ENCODE measurements around the gene SARDH.

The SARDH gene

GRCh38 chr9:133699546-133699945 lies 38.6 kb downstream of the SARDH start:
- no peak for DNase-seq
- in situ Hi-C loops (cut with HindIII; ENCODE audit: low pct_ligation_motif_present, low pct_unique_long_range_greater_than_20kb, low sequenced_read_pairs): no loop called here

GRCh38 chr9:133696071-133696472 lies 42.1 kb downstream of the SARDH start:
- in situ Hi-C loops (cut with HindIII; ENCODE audit: low pct_ligation_motif_present, low pct_unique_long_range_greater_than_20kb, low sequenced_read_pairs): no loop called here
- no peak for DNase-seq

- no peak for DNase-seq
- in situ Hi-C loops (cut with HindIII; ENCODE audit: low pct_ligation_motif_present, low pct_unique_long_range_greater_than_20kb, low sequenced_read_pairs): no loop called here
Observed at GRCh38 chr9:133694686-133695085, 43.5 kb downstream of the SARDH start.

DNA sequence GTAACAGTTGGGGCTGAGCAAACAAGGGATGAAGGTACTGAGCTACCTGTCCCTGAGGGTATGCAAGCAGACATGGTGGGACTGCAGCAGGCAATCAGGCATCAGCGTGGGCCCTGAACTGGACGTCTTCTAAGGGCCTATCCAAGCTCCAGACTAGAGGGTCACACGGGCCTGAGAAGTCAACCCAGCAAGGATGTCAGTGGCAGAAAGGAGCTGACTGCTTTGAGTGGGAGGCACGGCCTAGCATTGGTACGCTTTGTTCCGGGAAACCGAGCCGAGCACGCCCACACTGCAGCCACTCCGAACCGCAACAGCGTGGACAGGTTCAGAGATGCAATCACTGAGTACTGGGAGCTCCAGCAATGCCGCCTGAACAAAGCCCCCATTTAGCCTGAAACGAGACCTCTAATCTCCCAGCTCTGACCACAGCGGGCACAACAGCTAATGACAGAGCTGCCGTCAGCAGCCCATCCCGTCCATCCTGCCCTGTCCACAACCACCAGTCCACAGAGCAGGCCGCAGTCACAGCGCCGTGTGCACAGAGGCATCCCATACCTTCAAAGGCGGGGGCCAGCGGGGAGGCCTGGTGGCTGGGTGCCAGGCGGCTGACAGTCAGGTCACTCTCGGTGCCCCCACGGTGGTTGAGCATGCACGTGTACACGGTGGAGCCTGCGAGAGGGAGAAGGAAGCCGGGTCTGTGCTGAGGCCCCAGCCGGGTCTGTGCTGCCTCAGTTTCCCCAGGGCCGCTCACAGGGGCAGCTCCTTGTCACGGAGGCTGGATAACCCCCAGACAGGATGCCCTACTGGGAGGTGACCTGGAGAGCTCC lies 44.2 kb downstream of the SARDH start:
- in situ Hi-C loops (cut with HindIII; ENCODE audit: low pct_ligation_motif_present, low pct_unique_long_range_greater_than_20kb, low sequenced_read_pairs): no loop called here
- DNase-seq: no peak

DNA sequence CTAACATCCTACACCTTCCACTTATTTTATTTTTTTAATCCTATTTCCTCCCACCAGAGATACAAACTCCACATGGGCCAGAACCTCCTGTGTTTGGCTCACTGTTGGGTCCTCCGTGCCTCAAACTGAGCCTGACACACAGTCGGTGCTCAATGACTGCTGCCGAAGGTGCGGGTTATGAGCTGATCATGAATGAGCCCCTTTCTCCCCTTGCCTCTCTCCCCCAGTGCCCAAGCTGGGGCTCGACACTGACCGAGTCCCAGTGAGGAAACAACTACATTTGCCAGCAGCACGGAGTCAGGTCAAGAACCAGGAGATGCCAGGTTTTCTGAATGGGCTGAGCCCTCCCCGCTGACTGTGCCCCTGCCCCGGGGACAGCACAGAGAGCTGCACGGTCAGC lies 45.0 kb downstream of the SARDH start:
- DNase-seq: no peak
- in situ Hi-C loops (cut with HindIII; ENCODE audit: low pct_ligation_motif_present, low pct_unique_long_range_greater_than_20kb, low sequenced_read_pairs): no loop called here

- no peak for DNase-seq
- in situ Hi-C loops (cut with HindIII; ENCODE audit: low pct_ligation_motif_present, low pct_unique_long_range_greater_than_20kb, low sequenced_read_pairs): no loop called here
Observed at GRCh38 chr9:133692364-133692985, 45.7 kb downstream of the SARDH start.

- no peak for DNase-seq
- in situ Hi-C loops (cut with HindIII; ENCODE audit: low pct_ligation_motif_present, low pct_unique_long_range_greater_than_20kb, low sequenced_read_pairs): no loop called here
Observed at GRCh38 chr9:133691626-133692363, 46.4 kb downstream of the SARDH start.

DNA sequence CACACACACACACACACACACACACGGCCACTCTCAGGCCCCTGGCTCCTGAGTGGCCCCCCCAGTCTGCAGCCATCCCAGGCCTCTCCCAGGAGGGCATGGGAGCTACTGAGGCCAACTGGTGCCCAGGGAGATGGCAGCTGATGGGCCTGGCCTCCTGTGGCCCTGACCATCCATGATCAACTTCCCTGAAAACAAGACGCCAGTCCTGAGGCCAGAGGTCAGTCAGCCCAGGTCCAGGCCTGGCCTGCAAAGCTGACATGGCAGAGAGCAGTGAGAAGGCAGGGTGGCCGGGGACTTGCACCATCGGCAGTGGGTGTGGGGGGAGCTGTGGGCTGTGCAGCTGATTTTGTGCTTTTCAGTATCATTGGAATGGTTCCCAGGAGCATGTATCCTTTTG lies 47.0 kb downstream of the SARDH start:
- in situ Hi-C loops (cut with HindIII; ENCODE audit: low pct_ligation_motif_present, low pct_unique_long_range_greater_than_20kb, low sequenced_read_pairs): no loop called here

GRCh38 chr9:133690081-133690561 lies 48.0 kb downstream of the SARDH start:
- no peak for DNase-seq
- in situ Hi-C loops (cut with HindIII; ENCODE audit: low pct_ligation_motif_present, low pct_unique_long_range_greater_than_20kb, low sequenced_read_pairs): no loop called here

More for the DNA sequence above, 47.0 kb downstream of the SARDH start:
- no peak for DNase-seq

DNA sequence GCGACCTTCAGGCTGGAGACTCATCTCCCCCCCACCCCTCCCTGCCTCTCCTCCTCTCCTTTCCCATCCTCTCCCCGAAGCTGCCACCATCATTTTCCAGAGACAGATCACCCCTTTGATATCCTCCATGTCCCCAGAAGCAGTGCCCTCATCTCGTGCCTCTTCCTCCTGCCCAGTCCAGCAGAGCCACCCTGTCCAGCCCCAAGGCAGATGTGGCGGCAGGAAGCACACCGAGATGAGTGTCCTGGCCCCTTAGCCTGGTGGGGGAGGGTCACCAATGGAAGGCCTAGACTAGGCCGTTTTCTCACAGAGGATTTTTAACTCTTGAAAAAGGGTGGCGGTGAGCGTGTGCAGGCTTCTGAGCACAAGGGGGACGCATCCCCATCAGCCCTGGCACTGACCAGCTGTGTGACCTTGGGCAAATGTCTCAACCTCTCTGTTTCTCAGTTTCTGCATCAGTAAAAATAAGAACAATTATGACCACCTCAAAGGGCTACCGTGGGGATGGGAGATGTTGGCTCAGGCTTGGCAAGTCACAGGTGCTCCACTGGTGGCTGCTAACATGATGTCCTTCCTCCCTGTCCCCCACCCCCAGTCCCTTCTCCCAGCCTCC lies 48.9 kb downstream of the SARDH start:
- in situ Hi-C loops (cut with HindIII; ENCODE audit: low pct_ligation_motif_present, low pct_unique_long_range_greater_than_20kb, low sequenced_read_pairs): no loop called here
- DNase-seq: no peak

GRCh38 chr9:133687856-133688761 lies 50.0 kb downstream of the SARDH start:
- no peak for DNase-seq
- in situ Hi-C loops (cut with HindIII; ENCODE audit: low pct_ligation_motif_present, low pct_unique_long_range_greater_than_20kb, low sequenced_read_pairs): no loop called here

DNA sequence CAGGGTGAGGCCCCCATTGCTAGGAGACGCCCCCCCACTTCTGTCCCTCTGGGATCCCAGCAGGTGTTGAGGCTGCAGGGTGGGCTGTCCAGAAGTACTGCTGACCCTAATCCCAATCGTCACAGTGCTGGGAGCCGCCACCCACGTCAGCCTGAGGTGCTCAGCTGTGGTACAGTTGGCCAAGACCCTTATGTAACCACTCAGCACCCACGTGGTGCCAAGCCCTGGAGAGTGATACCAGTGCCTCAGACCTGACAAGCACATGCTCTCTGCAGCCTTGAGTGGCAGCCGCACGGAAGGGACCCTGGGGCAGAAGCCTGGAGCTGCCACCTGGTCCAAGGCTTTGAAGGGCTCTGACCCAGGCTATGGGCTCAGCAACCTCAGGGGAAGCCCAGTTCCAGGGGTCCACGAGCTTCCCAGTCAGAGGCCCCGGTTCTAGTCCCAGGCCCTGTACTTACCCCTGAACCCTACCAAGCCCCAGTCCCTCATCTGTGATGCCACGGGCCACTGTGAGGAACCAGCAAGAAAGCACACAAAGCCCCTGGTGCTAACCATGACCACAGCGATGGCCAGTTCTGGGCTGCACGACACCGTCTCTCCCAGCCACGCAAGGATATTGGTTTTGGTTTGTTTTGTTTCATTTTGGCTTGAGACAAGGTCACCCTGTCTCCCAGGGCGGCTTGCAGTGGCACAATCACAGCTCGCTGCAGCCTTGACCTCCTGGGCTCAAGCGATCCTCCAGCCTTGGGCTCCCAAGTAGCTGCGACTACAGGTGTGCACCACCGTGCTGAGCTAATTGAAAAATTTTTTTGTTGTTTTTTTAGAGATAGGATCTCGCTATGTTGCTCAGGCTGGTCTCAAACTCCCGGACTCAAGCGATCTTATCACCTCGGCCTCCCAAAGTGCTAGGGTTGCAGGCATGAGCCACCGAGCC lies 51.2 kb downstream of the SARDH start:
- DNase-seq: no peak
- in situ Hi-C loops (cut with HindIII; ENCODE audit: low pct_ligation_motif_present, low pct_unique_long_range_greater_than_20kb, low sequenced_read_pairs): no loop called here

GRCh38 chr9:133685653-133686609 lies 52.2 kb downstream of the SARDH start:
- no peak for DNase-seq
- in situ Hi-C loops (cut with HindIII; ENCODE audit: low pct_ligation_motif_present, low pct_unique_long_range_greater_than_20kb, low sequenced_read_pairs): no loop called here

- DNase-seq: no peak
- in situ Hi-C loops (cut with HindIII; ENCODE audit: low pct_ligation_motif_present, low pct_unique_long_range_greater_than_20kb, low sequenced_read_pairs): no loop called here
Observed at GRCh38 chr9:133684936-133685361, 53.2 kb downstream of the SARDH start.

GRCh38 chr9:133684121-133684935 lies 53.8 kb downstream of the SARDH start:
- in situ Hi-C loops (cut with HindIII; ENCODE audit: low pct_ligation_motif_present, low pct_unique_long_range_greater_than_20kb, low sequenced_read_pairs): no loop called here
- DNase-seq: no peak

Measured in ACHN (cell line).